Vagina (tissue), 2 donors: Measurements from ENCODE around the gene HLA-G.

Experiments
- CTCF ChIP-seq, 3 experiments: fragments of 450-650 bp in 2 of 3; fragments of 200-600 bp in 1 of 3; sonication (generic) in 1 of 3; IDR thresholded peaks; one replicate each; pipeline ENCODE4 v1.5.1; 2017 to 2019; ENCODE audit warnings: antibody characterized with exemption in 3 of 3, mild to moderate bottlenecking in 2 of 3, moderate library complexity in 2 of 3
- POLR2A ChIP-seq, 2 donors: fragments of 450-650 bp; IDR thresholded peaks; one replicate each; pipeline ENCODE4 v1.6.1; 2017; ENCODE audit warnings: antibody characterized with exemption in 2 of 2, mild to moderate bottlenecking in 2 of 2, moderate library complexity in 2 of 2

- TF ChIP-seq POLR2A (IDR thresholded peaks at IDR 0.05) (no peak), CTCF (IDR thresholded peaks at IDR 0.05) (no peak)
Observed at GRCh38 chr6:29826271-29826670, 1.4 kb upstream of the HLA-G start.
